GM23248 (cell line): Measurements from ENCODE around the gene KCNQ1OT1.

Experiments used
- EZH2 ChIP-seq: fragments of 200-600 bp; sonication (generic); IDR thresholded peaks from 2 replicates; pipeline ENCODE4 v1.6.1; 2018; ENCODE audit warnings: antibody characterized with exemption, mild to moderate bottlenecking; ENCODE audit not compliant: insufficient read depth, poor library complexity, severe bottlenecking
- EZH2phosphoT487 ChIP-seq: fragments of 200-600 bp; sonication (generic); IDR thresholded peaks from 2 replicates; pipeline ENCODE4 v1.6.1; 2018; ENCODE audit warnings: antibody characterized with exemption, moderate library complexity, mild to moderate bottlenecking, low read depth; ENCODE audit not compliant: insufficient read depth

- TF ChIP-seq EZH2 (no peak), EZH2phosphoT487 (no peak)
Observed at GRCh38 chr11:2737226-2737590, 37.4 kb upstream of the KCNQ1OT1 start.
